ENCODE results near the gene SDCBP2.

The SDCBP2 gene

GRCh38 chr20:1296117-1296610 is 32.8 kb downstream of the SDCBP2 start:
- no peak for DNase-seq (ENCODE audit: low read depth)
- no peak for TF ChIP-seq CTCF (IDR thresholded peaks at IDR 0.05; ENCODE audit: low read depth, low read length, missing control alignments)

GRCh38 chr20:1295276-1295930 is 33.5 kb downstream of the SDCBP2 start:
- no peak overlapping the region for H3K4me3 ChIP-seq (ENCODE audit: low read depth, low read length)
- no peak for TF ChIP-seq CTCF (IDR thresholded peaks at IDR 0.05; ENCODE audit: low read depth, low read length, missing control alignments)
- DNase-seq (ENCODE audit: low read depth): no peak

More at GRCh38 chr20:1296117-1296610, 32.8 kb downstream of the SDCBP2 start:
- H3K4me3 ChIP-seq (ENCODE audit: low read depth, low read length): no peak overlapping the region

GRCh38 chr20:1294497-1294896 is 34.4 kb downstream of the SDCBP2 start:
- no peak for DNase-seq (ENCODE audit: low read depth)
- TF ChIP-seq CTCF (IDR thresholded peaks at IDR 0.05; ENCODE audit: low read depth, low read length, missing control alignments): no peak
- H3K4me3 ChIP-seq (ENCODE audit: low read depth, low read length): no peak overlapping the region

GRCh38 chr20:1293641-1294379 is 35.1 kb downstream of the SDCBP2 start:
- H3K4me3 ChIP-seq (ENCODE audit: low read depth, low read length): no peak overlapping the region
- TF ChIP-seq CTCF (IDR thresholded peaks at IDR 0.05; ENCODE audit: low read depth, low read length, missing control alignments): no peak
- DNase-seq (ENCODE audit: low read depth): no peak

- DNase-seq (ENCODE audit: low read depth): no peak
- no peak overlapping the region for H3K4me3 ChIP-seq (ENCODE audit: low read depth, low read length)
- no peak for TF ChIP-seq CTCF (IDR thresholded peaks at IDR 0.05; ENCODE audit: low read depth, low read length, missing control alignments)
Observed at GRCh38 chr20:1292620-1293019, 36.3 kb downstream of the SDCBP2 start.

- no peak for DNase-seq (ENCODE audit: low read depth)
- H3K4me3 ChIP-seq (ENCODE audit: low read depth, low read length): no peak overlapping the region
- no peak for TF ChIP-seq CTCF (IDR thresholded peaks at IDR 0.05; ENCODE audit: low read depth, low read length, missing control alignments)
Observed at GRCh38 chr20:1291191-1291741, 37.7 kb downstream of the SDCBP2 start.
